ENCODE measurements around the gene MED28. TPM values are rescaled to one million over a fixed set of nuclear protein-coding genes. Genes with fewer than 3 reads are reported as not detected.

Gene MED28
- total RNA-seq, 1 experiment from 2014 or later, result 48.7 TPM

DNA sequence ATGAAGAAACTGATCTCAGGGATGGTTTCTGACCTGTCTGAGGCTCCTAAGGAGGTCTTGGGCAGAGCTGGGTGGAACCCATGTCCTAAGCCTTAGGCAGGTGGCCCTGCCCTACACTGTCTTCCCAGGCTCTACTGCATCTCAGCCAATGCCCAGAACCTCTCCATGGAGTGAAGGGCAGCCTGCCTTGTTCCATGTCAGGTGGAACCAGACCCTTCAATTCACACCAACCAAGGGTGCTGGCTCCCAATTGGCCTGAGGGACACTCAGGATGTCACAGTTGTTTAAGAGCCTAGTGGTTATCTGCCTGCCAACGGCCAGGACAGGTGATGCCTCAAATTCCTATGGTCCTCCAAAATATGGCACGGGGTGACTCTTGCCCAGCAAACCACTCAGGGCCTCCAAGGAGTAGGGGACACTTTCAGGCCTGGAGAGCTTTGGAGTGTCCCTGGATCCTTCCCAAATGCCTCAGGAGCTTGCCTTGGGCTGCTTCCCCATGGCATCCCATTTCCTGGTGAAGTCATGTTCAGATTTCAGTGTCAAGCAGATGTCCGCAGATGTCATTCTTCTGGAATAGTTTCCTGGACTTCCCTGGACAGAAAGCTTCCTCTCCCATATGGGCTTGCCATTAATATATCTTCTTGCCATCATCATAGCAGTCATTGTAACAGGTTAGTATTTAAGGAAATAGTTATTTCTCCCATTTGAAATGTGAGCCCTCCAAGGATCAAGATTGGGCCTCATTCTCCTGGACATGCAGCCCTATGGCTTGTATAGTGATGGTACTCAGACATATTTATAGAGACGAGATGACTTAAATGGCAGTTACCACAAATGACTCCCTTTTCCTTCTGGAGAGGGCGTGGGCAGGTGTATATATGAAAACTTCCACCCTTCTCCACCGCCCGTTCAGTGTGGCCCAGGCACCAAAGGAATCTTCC lies 67.1 kb downstream of the MED28 start:
- DNase-seq, result no peak
- Histone ChIP-seq H3K27ac (ENCODE audit: low read length) (no peak overlapping the region), H3K27me3 (ENCODE audit: low read length) (no peaks in the 10 kb centered on the region), H3K9me3 (ENCODE audit: low read length) (no peaks in the 10 kb centered on the region), H3K4me1 (ENCODE audit: low read length) (peaks cover 13% of the 10 kb centered on the region), H3K79me2 (ENCODE audit: low read length) (no peaks in the 10 kb centered on the region), H3K9ac (ENCODE audit: low read length) (no peak overlapping the region), H4K20me1 (ENCODE audit: insufficient read depth, low read depth, low read length) (no peaks in the 10 kb centered on the region), H3K36me3 (ENCODE audit: insufficient read depth, low read length) (no peaks in the 10 kb centered on the region), H3K4me3 (ENCODE audit: low read length) (no peak overlapping the region), H2AFZ (ENCODE audit: low read length) (no peak overlapping the region), H3K4me2 (ENCODE audit: low read depth, low read length, poor library complexity, severe bottlenecking) (no peak overlapping the region), H3K9me2 (replicated peaks; ENCODE audit: insufficient read depth, low read length) (no peaks in the 10 kb centered on the region)

DNA sequence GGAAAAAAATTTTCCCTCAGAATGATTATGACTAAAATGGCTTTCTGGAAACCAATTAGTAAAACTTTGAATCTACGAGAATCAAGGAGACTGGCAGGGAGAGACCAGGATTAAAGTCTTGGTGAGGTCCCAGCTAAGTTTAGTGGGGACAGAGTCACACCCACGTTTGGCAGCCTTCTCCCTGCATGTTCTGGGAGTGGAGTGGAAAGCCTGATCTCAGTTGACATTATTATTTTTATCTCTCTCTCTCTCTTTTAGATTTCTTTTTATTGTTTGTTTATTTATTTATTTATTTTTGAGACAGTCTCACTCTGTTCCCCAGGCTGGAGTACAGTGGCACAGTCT lies 67.8 kb downstream of the MED28 start:
- no peak overlapping the region for H3K4me2 ChIP-seq (ENCODE audit: low read depth, low read length, poor library complexity, severe bottlenecking)
- H3K27me3 ChIP-seq (ENCODE audit: low read length), result no peaks in the 10 kb centered on the region
- H3K9me3 ChIP-seq (ENCODE audit: low read length), result no peaks in the 10 kb centered on the region
- no peak overlapping the region for H2AFZ ChIP-seq (ENCODE audit: low read length)
- no peak overlapping the region for H3K9ac ChIP-seq (ENCODE audit: low read length)
- H4K20me1 ChIP-seq (ENCODE audit: insufficient read depth, low read depth, low read length), result no peaks in the 10 kb centered on the region
- H3K27ac ChIP-seq (ENCODE audit: low read length), result no peak overlapping the region
- H3K79me2 ChIP-seq (ENCODE audit: low read length), result no peaks in the 10 kb centered on the region
- no peak for DNase-seq
- H3K4me3 ChIP-seq (ENCODE audit: low read length), result no peak overlapping the region
- H3K4me1 ChIP-seq (ENCODE audit: low read length), result peaks cover 13% of the 10 kb centered on the region
- no peaks in the 10 kb centered on the region for H3K36me3 ChIP-seq (ENCODE audit: insufficient read depth, low read length)
- H3K9me2 ChIP-seq (replicated peaks; ENCODE audit: insufficient read depth, low read length), result no peaks in the 10 kb centered on the region

Other genes with a start within 250 kb of the MED28 start
- gene QDPR, start 102.6 kb upstream of the MED28 start, total RNA-seq (2014; rRNA removed; shearing (Covaris generic); ENCODE audit: low replicate concordance), result 14.7 and 18.9 TPM in 2 replicates
- not detected in 2 replicates for gene CLRN2, start 99.5 kb upstream of the MED28 start, total RNA-seq (2014; rRNA removed; shearing (Covaris generic); ENCODE audit: low replicate concordance)
- 141 and 146 TPM in 2 replicates for gene LAP3, start 37.4 kb upstream of the MED28 start, total RNA-seq (2014; rRNA removed; shearing (Covaris generic); ENCODE audit: low replicate concordance)
- not detected in 2 replicates for gene FAM184B, start 167.0 kb downstream of the MED28 start, total RNA-seq (2014; rRNA removed; shearing (Covaris generic); ENCODE audit: low replicate concordance)
- 54.0 and 69.4 TPM in 2 replicates for gene DCAF16, start 196.1 kb downstream of the MED28 start, total RNA-seq (2014; rRNA removed; shearing (Covaris generic); ENCODE audit: low replicate concordance)
- gene NCAPG, start 196.3 kb downstream of the MED28 start, total RNA-seq (2014; rRNA removed; shearing (Covaris generic); ENCODE audit: low replicate concordance), result 21.0 and 46.3 TPM in 2 replicates